Mucosa of descending colon (tissue), 3 donors: ENCODE data around the gene AP3D1. TPM values are rescaled to one million over a fixed set of nuclear protein-coding genes. Genes with fewer than 3 reads are reported as not detected.
A peak's percentile ranks its signal among the peaks of the same experiment; 100 is the strongest.

Source experiments
- ATAC-seq: fragments of 200-7000 bp; cut with Tn5 transposase; one replicate; pipeline ENCODE4 v1.9.1; 2020; ENCODE audit warnings: mild to moderate bottlenecking, moderate library complexity
- DNase-seq, 3 donors: peaks; one replicate each; pipeline ENCODE4 v3.0.0-alpha.2; 2020
- H3K36me3 ChIP-seq: fragments of 200-600 bp; one replicate; pipeline ENCODE4 v1.8.0; 2021; ENCODE audit warnings: low read depth, mild to moderate bottlenecking
- H3K4me1 ChIP-seq: fragments of 200-600 bp; one replicate; pipeline ENCODE4 v1.8.0; 2021; ENCODE audit warnings: low read depth, mild to moderate bottlenecking
- H3K4me3 ChIP-seq: fragments of 200-600 bp; one replicate; pipeline ENCODE4 v1.8.0; 2021; ENCODE audit warnings: mild to moderate bottlenecking
- H3K9me3 ChIP-seq: fragments of 200-600 bp; one replicate; pipeline ENCODE4 v1.8.0; 2021; ENCODE audit warnings: mild to moderate bottlenecking
- CTCF ChIP-seq: fragments of 200-600 bp; IDR thresholded peaks from one replicate; pipeline ENCODE4 v1.8.0; 2022; ENCODE audit warnings: antibody characterized with exemption, mild to moderate bottlenecking
- intact Hi-C, 2 donors: fragments of 100-400 bp; cut with DNase I in 1 of 2; cut with micrococcal nuclease in 1 of 2; formaldehyde crosslinking; loops; one replicate each; pipeline versions ENCODE4 v1.11.0 to v1.11.1; 2022; cut with DNase I, micrococcal nuclease
- total RNA-seq, 3 donors: library from RNA; stranded (reverse); fragmentation: NEBNext Ultra II Directional in 2 of 3; extraction: Animal tissue kit (Norgen Biotek cat#: 25700) in 2 of 3; gene quantifications; one replicate each; pipeline versions ENCODE4 v1.2.1 to v1.2.4, GENCODE V29; 2021 to 2023
- donor health status: DM: no; HTN: no; CAD: no; lungs with moderate emphysema.
- donor health status: DM: no; HTN: no; CAD: no.
- donor health status: DM: no; HTN: yes; CAD: no.

AP3D1 gene
- total RNA-seq, 3 donors from 2014 or later, result 103 to 120 (median 103) TPM

- Histone ChIP-seq H3K36me3 (no peaks in the 10 kb centered on the region), H3K9me3 (no peaks in the 10 kb centered on the region), H3K4me3 (no peak overlapping the region), H3K4me1 (peaks cover 63% of the 10 kb centered on the region)
- ATAC-seq (no peak), DNase-seq (peak; percentile 53 to 85 (median 57))
- intact Hi-C loops, result no loop called here
- no peak for TF ChIP-seq CTCF
These were observed 16.7 kb upstream of the AP3D1 start for GRCh38 chr19:2167896-2168618.

- Histone ChIP-seq H3K4me3 (no peak overlapping the region), H3K4me1 (peaks cover 58% of the 10 kb centered on the region), H3K36me3 (no peaks in the 10 kb centered on the region), H3K9me3 (no peaks in the 10 kb centered on the region)
- no peak for TF ChIP-seq CTCF
- intact Hi-C loops, result no loop called here
- DNase-seq (peak; percentile 78 to 90 (median 84)), ATAC-seq (peak; percentile 43)
These were observed 15.7 kb upstream of the AP3D1 start for GRCh38 chr19:2166741-2167738.

GRCh38 chr19:2164020-2164998 is 12.9 kb upstream of the AP3D1 start:
- Histone ChIP-seq H3K36me3 (no peaks in the 10 kb centered on the region), H3K4me1 (peaks cover 40% of the 10 kb centered on the region), H3K9me3 (no peaks in the 10 kb centered on the region), H3K4me3 (peak overlapping the region; percentile 94)
- DNase-seq (peak in 2 of 3 donors; percentile 27 to 81), ATAC-seq (peak; percentile 29)
- no peak for TF ChIP-seq CTCF
- intact Hi-C loops, result no loop called here

- ATAC-seq, result no peak
- TF ChIP-seq CTCF, result no peak
- intact Hi-C loops, result no loop called here
- Histone ChIP-seq H3K36me3 (no peaks in the 10 kb centered on the region), H3K4me1 (peaks cover 10% of the 10 kb centered on the region), H3K4me3 (no peak overlapping the region), H3K9me3 (no peaks in the 10 kb centered on the region)
- DNase-seq, result no peak
These were observed 9.0 kb upstream of the AP3D1 start for GRCh38 chr19:2160379-2160778.

- Histone ChIP-seq H3K4me3 (no peak overlapping the region), H3K36me3 (no peaks in the 10 kb centered on the region), H3K9me3 (no peaks in the 10 kb centered on the region), H3K4me1 (peaks cover 13% of the 10 kb centered on the region)
- TF ChIP-seq CTCF, result no peak
- DNase-seq (no peak), ATAC-seq (no peak)
- intact Hi-C loops, result loop anchor here in 1 of 2 donors (10.0 kb wide), 1 partner anchor 117 kb away; no protein-coding TSS in a partner anchor
These were observed 6.1 kb upstream of the AP3D1 start for GRCh38 chr19:2157452-2157851.
